ENCODE measurements around the gene MINDY4.

DNA sequence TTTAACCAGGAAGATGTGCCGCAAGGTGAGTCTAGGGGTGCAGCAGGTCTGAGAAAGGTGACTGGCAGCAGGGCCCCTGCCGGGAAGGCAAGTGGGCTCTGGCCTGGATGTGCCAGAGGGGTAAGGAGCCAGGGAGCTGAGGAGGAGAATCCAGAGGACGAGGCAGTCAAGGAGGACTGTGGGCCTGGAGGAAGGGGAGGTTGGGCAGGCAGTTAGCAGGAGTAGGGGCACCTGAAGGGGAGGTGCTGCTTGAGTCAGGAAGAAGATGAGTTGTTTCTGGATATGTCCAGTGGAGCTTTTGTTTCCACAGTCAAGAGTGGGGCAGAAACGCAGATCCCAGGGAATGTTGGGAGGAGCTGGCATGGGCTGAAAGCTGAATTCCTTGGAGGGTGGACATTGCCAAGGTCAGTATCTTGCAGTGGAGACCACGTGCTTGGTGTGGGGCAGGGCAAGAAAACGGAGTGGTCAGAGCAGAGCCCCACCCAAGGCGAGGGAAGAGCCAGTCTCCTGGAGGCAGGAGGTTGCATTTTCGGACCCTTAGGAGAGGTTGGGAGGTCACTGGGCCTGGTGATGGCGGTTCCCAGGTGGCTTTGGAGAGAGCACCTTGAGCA is 34.0 kb downstream of the MINDY4 start:
- TF ChIP-seq, protein P1, sequence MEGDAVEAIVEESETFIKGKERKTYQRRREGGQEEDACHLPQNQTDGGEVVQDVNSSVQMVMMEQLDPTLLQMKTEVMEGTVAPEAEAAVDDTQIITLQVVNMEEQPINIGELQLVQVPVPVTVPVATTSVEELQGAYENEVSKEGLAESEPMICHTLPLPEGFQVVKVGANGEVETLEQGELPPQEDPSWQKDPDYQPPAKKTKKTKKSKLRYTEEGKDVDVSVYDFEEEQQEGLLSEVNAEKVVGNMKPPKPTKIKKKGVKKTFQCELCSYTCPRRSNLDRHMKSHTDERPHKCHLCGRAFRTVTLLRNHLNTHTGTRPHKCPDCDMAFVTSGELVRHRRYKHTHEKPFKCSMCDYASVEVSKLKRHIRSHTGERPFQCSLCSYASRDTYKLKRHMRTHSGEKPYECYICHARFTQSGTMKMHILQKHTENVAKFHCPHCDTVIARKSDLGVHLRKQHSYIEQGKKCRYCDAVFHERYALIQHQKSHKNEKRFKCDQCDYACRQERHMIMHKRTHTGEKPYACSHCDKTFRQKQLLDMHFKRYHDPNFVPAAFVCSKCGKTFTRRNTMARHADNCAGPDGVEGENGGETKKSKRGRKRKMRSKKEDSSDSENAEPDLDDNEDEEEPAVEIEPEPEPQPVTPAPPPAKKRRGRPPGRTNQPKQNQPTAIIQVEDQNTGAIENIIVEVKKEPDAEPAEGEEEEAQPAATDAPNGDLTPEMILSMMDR (IDR thresholded peaks at IDR 0.05), result no peak
- no peak for TF ChIP-seq EZH2 (IDR thresholded peaks at IDR 0.05; ENCODE audit: borderline replicate concordance, insufficient read depth, low read depth, low read length, poor library complexity, severe bottlenecking)
